GDM1 (cell line): Measurements from ENCODE around the gene ATOSB.

Source experiments
- DNase-seq: peaks from one replicate; lab custom pipeline; 2025; lab: John Stamatoyannopoulos, UW

Gene ATOSB

DNA sequence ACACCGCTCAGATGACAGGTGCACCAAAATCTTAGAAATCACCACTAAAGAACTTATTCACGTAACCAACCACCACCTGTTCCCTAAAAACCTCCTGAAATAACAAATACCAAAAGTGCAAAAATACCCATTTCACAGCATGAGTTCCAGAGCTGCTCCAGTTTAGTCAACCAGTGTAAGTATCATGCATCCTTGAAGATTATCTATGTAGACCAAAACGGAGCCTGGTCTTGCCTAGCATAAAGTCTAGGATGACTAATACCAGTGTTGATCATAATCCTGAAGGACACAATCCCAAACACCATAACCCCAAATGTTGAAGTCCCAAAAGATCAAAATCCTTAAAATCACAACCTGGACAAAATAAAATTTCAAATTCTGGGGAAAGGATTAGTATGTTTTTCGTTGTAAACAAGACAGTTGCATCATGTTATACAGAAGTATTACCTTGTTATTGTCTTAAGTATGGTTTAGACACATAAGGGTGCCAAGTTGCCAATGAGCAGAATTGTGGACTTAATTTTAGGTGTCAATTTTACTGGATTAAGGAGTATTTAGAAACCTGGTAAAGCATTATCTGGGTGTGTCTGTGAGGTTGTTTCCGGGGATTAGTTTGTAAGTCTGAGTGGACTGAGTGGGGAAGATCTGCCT lies 61.4 kb downstream of the ATOSB start:
- no peak for DNase-seq
